Activated naive CD8-positive, alpha-beta T cell treated with anti-CD3 and anti-CD28 coated beads, Interleukin-2, amount 50 U/mL, for 24 hours (primary cell): Measurements from ENCODE around the gene LDAF1.
"Not testable (repeated sequence)": the region's sequence is repeated elsewhere in the genome, so short reads cannot be mapped to it uniquely, and the experiment has no call there.

Source experiments
- ATAC-seq: fragments of 150-1000 bp; cut with Tn5 transposase; one replicate; pipeline ENCODE4 v1.10.0; 2021
- DNase-seq: peaks from one replicate; pipeline ENCODE4 v3.0.0; 2021
- H3K27ac Mint-ChIP-seq: one replicate; pipeline ENCODE4 v1.8.0; 2021; ENCODE audit warnings: mild to moderate bottlenecking, mixed read lengths
- H3K27me3 Mint-ChIP-seq: one replicate; pipeline ENCODE4 v1.8.0; 2021; ENCODE audit warnings: mixed read lengths
- H3K36me3 Mint-ChIP-seq: one replicate; pipeline ENCODE4 v1.8.0; 2021; ENCODE audit warnings: low read depth, mixed read lengths
- H3K4me1 Mint-ChIP-seq: one replicate; pipeline ENCODE4 v1.8.0; 2021; ENCODE audit warnings: mixed read lengths
- H3K4me3 Mint-ChIP-seq: one replicate; pipeline ENCODE4 v1.8.0; 2021; ENCODE audit warnings: mild to moderate bottlenecking, moderate library complexity, mixed read lengths
- H3K9me3 Mint-ChIP-seq: one replicate; pipeline ENCODE4 v1.8.0; 2021; ENCODE audit warnings: mixed read lengths

The LDAF1 gene

DNA sequence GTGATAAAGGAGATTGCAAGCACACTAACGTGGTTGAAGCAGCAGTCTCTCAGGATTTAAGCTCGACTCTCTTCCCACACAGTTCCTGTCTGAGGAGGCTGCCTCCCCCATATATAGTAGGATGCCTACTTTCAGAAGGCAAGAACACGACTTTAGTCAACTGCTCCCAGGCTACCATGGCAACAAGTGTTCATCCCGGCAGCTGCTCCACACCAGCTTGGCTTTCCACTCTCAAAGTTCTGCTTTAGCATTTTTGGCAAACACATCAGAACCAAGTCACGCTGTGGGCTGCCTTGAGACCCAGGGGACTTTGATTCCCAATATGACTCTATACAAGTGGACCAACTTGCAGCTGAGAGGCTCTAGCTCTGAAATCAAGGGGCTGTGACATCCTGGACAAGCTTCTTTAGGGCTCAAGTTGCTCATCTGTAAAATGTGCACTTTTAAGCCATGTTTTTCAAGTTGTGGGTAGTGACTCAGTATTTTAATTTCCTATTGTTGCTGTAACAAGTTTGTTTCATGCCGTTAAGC, 36.4 kb downstream of the LDAF1 start:
- no peak for DNase-seq
- Mint-ChIP-seq H3K9me3 (no peaks in the 10 kb centered on the region), H3K27ac (no peak overlapping the region), H3K4me3 (no peak overlapping the region), H3K27me3 (peaks cover 21% of the 10 kb centered on the region), H3K36me3 (no peaks in the 10 kb centered on the region), H3K4me1 (peaks cover 11% of the 10 kb centered on the region)
- ATAC-seq = no peak

GRCh38 chr16:21195330-21195729, 36.9 kb downstream of the LDAF1 start:
- H3K9me3 Mint-ChIP-seq, ATAC-seq, H3K27ac Mint-ChIP-seq, H3K36me3 Mint-ChIP-seq, DNase-seq, H3K4me3 Mint-ChIP-seq: not testable (repeated sequence)
- Mint-ChIP-seq H3K4me1 (peaks cover 11% of the 10 kb centered on the region), H3K27me3 (peaks cover 21% of the 10 kb centered on the region)

DNA sequence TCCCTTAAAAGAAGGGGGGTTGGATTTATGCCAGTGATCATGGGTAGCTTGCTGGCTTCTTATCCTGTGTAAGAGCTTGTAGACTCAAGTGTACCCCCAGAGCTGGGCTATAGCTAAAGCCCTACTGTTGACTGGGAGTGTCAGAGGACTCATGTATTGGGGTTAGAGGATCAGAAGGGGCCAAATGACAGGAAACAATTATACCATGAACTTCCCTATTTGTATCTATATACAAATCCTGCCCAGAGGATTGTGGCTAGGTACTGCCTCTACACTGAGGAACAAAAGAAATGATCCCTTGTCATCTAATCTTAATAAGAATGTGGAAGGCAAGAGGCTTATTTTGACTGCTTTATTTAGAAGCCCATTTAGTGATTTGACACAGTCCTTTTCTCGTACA, 38.6 kb downstream of the LDAF1 start:
- Mint-ChIP-seq H3K9me3 (no peaks in the 10 kb centered on the region), H3K4me3 (no peak overlapping the region), H3K27me3 (peaks cover 27% of the 10 kb centered on the region), H3K4me1 (peaks cover 11% of the 10 kb centered on the region), H3K36me3 (no peaks in the 10 kb centered on the region), H3K27ac (no peak overlapping the region)
- DNase-seq (no peak), ATAC-seq (no peak)

DNA sequence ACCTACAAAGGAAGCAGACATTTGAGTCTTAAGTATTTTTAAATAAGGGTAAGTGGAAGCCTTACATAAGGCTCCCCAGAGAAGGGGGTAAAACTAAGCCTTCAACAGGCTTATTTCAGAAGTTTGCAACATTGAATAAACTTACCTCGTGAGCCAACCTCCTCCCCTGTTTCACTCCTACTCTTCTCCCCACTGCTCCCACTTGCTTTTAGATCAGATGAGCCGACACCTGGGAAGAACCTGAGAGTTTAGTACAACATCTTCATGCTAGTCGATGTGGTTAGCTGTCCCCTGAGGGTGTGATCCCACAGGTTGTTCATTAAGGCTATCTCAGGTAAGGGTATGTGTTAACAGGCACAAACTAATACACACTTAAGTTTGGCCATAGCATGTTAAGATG, 39.1 kb downstream of the LDAF1 start:
- no peak overlapping the region for H3K27ac Mint-ChIP-seq
- no peak overlapping the region for H3K4me3 Mint-ChIP-seq
- DNase-seq = no peak
- peaks cover 31% of the 10 kb centered on the region for H3K27me3 Mint-ChIP-seq
- H3K9me3 Mint-ChIP-seq = no peaks in the 10 kb centered on the region
- peaks cover 11% of the 10 kb centered on the region for H3K4me1 Mint-ChIP-seq
- ATAC-seq = no peak
- H3K36me3 Mint-ChIP-seq = no peaks in the 10 kb centered on the region

DNA sequence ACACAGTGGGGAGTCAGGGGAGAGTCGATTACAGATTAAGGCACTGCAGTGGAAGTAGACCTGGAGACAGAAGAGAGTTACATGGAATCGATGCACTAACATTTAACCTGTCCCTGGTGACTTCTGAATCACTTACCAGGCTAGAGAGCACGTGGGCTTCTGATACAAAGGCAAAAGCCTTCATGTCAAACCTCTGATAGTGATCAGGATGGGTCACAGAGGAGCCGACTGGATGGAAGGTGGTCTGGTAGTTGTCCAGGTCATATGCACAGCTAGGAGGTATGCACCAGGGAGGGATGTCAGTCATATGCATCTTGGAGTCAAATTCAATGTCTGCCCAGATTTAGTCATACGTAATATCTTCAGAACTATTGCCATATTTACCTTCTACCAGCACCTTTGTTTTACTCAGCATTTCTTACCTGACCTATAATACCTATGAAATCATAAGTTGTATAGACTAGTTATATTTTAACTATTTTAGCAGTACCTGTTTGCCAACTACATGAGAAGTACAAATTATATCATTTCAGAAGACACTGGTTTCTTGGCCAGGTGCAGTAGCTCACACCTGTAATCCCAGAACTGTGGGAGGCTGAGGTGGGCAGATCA, 41.2 kb downstream of the LDAF1 start:
- peaks cover 7% of the 10 kb centered on the region for H3K4me1 Mint-ChIP-seq
- ATAC-seq = no peak

DNA sequence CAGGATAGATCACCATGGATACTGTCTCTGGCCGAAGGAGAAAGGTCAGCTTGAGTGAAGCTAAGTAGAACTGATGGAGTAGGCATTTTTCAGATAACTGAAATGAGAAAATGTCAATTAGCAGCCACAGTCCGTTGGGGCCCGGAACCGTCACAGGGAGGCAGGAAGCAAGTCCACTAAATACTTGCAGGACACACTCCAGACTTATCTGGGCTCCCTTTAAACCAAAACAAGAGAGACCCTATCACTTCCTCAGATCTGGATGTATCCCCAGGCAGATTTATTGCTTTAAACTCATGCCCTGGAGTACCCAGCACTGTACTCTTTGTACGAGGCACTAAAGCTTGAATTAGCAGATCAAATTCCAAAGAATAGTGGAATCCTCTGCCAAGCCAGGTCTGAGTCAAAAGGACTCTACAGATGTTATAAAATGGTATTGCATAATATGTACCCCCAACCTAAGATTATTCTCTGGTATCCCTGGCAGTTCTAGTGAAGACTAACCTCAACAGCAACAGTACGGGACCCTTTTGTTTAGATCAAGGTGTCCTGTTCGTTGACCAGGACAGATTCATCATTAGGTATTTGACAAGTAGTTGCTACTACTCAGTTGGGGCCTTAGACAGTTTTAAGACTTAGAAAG, 44.8 kb downstream of the LDAF1 start:
- Mint-ChIP-seq H3K4me3 (no peak overlapping the region), H3K36me3 (no peaks in the 10 kb centered on the region), H3K9me3 (no peaks in the 10 kb centered on the region), H3K27me3 (peaks cover 18% of the 10 kb centered on the region), H3K4me1 (no peaks in the 10 kb centered on the region), H3K27ac (no peak overlapping the region)
- DNase-seq = no peak
- ATAC-seq = no peak

More for the DNA sequence above, 41.2 kb downstream of the LDAF1 start:
- Mint-ChIP-seq H3K27me3 (peaks cover 27% of the 10 kb centered on the region), H3K36me3 (no peaks in the 10 kb centered on the region), H3K27ac (no peak overlapping the region), H3K9me3 (no peaks in the 10 kb centered on the region), H3K4me3 (no peak overlapping the region)
- no peak for DNase-seq

DNA sequence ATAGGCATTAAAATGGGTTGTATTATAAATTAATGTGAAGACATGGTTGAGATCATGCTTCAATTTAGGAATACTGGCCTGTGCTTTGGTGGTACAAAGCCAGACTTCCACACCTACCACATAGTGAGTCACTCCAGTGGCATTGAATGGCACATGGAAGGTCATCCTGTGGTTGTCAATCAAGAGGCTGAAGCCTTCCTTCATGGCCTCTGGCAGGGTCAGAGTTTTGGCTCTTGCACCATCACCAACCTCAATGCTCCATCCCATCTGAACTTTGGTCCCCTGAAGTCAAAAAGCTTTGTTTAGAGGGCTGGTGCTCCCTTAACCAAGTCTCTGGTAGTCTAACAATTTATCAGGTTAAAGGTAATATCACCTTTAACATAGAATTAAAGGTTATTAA, 46.8 kb downstream of the LDAF1 start:
- no peaks in the 10 kb centered on the region for H3K4me1 Mint-ChIP-seq
- ATAC-seq = no peak
- H3K27ac Mint-ChIP-seq = no peak overlapping the region
- H3K27me3 Mint-ChIP-seq = peaks cover 16% of the 10 kb centered on the region
- no peak for DNase-seq
- no peak overlapping the region for H3K4me3 Mint-ChIP-seq
- no peaks in the 10 kb centered on the region for H3K36me3 Mint-ChIP-seq
- no peaks in the 10 kb centered on the region for H3K9me3 Mint-ChIP-seq

DNA sequence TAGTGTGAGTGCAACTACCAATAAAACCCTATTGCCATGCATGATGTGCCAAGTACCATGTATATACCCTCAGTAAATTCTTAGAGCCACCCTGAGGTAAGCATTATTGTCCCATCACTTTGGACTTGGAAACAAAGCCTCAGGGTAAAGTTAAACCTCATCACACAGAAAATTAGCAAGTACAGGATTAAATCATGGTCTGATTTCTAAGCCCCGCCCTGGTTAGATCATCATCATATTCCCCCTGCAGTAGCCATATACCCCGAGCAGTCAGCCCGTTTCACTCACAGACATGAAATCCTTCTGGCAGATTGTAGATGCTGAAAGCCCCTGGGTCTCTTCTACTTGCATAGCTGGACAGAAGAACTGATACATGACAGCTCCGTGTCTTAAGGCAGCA, 48.1 kb downstream of the LDAF1 start:
- Mint-ChIP-seq H3K36me3 (no peaks in the 10 kb centered on the region), H3K27me3 (peaks cover 9% of the 10 kb centered on the region)
- no peak for ATAC-seq

GRCh38 chr16:21208446-21209230, 50.2 kb downstream of the LDAF1 start:
- no peak overlapping the region for H3K27ac Mint-ChIP-seq
- no peaks in the 10 kb centered on the region for H3K9me3 Mint-ChIP-seq
- H3K4me1 Mint-ChIP-seq = no peaks in the 10 kb centered on the region
- ATAC-seq (no peak), DNase-seq (no peak)
- H3K36me3 Mint-ChIP-seq = no peaks in the 10 kb centered on the region
- no peak overlapping the region for H3K4me3 Mint-ChIP-seq
- peaks cover 2% of the 10 kb centered on the region for H3K27me3 Mint-ChIP-seq

More for the DNA sequence above, 48.1 kb downstream of the LDAF1 start:
- Mint-ChIP-seq H3K27ac (no peak overlapping the region), H3K4me3 (no peak overlapping the region), H3K4me1 (no peaks in the 10 kb centered on the region), H3K9me3 (no peaks in the 10 kb centered on the region)
- no peak for DNase-seq

DNA sequence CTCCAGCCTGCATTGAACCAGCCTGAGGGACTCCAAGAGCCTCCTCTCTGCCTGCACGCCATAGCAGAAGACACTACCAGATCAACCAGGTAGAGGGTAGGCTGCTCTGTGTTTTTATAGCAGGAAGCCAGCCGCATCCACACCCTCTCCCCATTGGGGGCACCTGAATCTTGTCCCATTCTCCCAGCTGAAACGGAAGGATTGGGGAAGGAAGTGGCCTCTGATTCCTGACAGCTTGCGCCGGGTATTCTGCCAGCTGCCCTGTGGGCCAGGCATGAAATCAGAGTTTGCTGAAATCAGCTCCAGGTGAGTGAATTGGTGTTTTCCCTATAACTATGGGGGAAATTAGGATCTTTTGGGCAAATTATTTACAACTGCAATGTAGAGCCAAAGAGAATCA, 53.0 kb downstream of the LDAF1 start, which contains the start of gene ZP2:
Gene ZP2, minus strand, starts transcription at position 89 of the 400 bp plus-strand sequence. Its CDS starts 27 bp downstream, at position 62.
- no peak for DNase-seq
- Mint-ChIP-seq H3K27me3 (peaks cover 3% of the 10 kb centered on the region), H3K36me3 (no peaks in the 10 kb centered on the region), H3K9me3 (no peaks in the 10 kb centered on the region), H3K4me3 (no peak within 1 kb of the TSS), H3K27ac (no peak within 1 kb of the TSS), H3K4me1 (no peaks in the 10 kb centered on the region)
- ATAC-seq = no peak

- Mint-ChIP-seq H3K27me3 (peaks cover 3% of the 10 kb centered on the region), H3K9me3 (no peaks in the 10 kb centered on the region), H3K27ac (no peak overlapping the region), H3K4me1 (no peaks in the 10 kb centered on the region), H3K4me3 (no peak overlapping the region), H3K36me3 (no peaks in the 10 kb centered on the region)
- DNase-seq (no peak), ATAC-seq (no peak)
These were observed 55.6 kb downstream of the LDAF1 start for GRCh38 chr16:21214086-21214485.

GRCh38 chr16:21217121-21217520, 58.6 kb downstream of the LDAF1 start:
- H3K4me1 Mint-ChIP-seq = no peaks in the 10 kb centered on the region
- ATAC-seq (no peak), DNase-seq (no peak)
- H3K27me3 Mint-ChIP-seq = peaks cover 17% of the 10 kb centered on the region
- no peaks in the 10 kb centered on the region for H3K36me3 Mint-ChIP-seq
- H3K27ac Mint-ChIP-seq = no peak overlapping the region
- no peak overlapping the region for H3K4me3 Mint-ChIP-seq
- H3K9me3 Mint-ChIP-seq = no peaks in the 10 kb centered on the region

DNA sequence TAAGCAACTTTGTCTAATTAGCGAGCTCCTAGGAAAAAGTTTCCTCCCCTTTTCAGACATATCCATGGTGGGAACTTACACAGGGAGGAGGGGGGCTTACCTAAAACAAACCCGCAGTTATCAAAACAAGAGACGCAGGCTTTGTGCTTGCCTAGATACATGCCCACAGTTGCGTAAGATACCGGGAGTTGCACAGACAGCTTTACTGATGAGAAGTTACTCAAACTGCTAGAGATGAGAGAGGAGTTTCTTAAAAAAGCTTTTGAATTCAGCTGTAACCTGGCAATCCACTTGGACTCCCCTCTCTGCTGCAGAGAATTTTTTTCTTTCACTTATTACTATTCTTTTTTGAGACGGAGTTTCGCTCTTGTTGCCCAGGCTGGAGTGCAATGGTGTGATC, 59.7 kb downstream of the LDAF1 start:
- H3K27ac Mint-ChIP-seq = no peak overlapping the region
- no peaks in the 10 kb centered on the region for H3K4me1 Mint-ChIP-seq
- H3K27me3 Mint-ChIP-seq = peaks cover 24% of the 10 kb centered on the region
- H3K9me3 Mint-ChIP-seq = no peaks in the 10 kb centered on the region
- no peaks in the 10 kb centered on the region for H3K36me3 Mint-ChIP-seq
- no peak for ATAC-seq
- no peak for DNase-seq
- no peak overlapping the region for H3K4me3 Mint-ChIP-seq

GRCh38 chr16:21219551-21219950, 61.1 kb downstream of the LDAF1 start:
- DNase-seq = no peak
- no peaks in the 10 kb centered on the region for H3K4me1 Mint-ChIP-seq
- H3K36me3 Mint-ChIP-seq = no peaks in the 10 kb centered on the region
- H3K9me3 Mint-ChIP-seq = no peaks in the 10 kb centered on the region
- ATAC-seq = no peak
- no peak overlapping the region for H3K4me3 Mint-ChIP-seq
- no peak overlapping the region for H3K27ac Mint-ChIP-seq
- H3K27me3 Mint-ChIP-seq = peaks cover 31% of the 10 kb centered on the region
